Dermis microvascular lymphatic vessel endothelial cell (primary cell): Measurements from ENCODE around the gene CYGB. TPM values are rescaled to one million over a fixed set of nuclear protein-coding genes. Genes with fewer than 3 reads are reported as not detected.

Experiments used
- DNase-seq, 2 donors: peaks; one replicate each; pipeline versions ENCODE4 v3.0.0 to v3.0.0-alpha.2; 2010; ENCODE audit warnings: low read depth in 2 of 2
- total RNA-seq: library from RNA; depleted of rRNA; stranded (reverse); fragments of >200 nt; gene quantifications from 2 replicates; pipeline ENCODE4 v1.2.1, GENCODE V29; 2014

Gene CYGB
- 1.8 and 2.5 TPM in 2 replicates for total RNA-seq

DNA sequence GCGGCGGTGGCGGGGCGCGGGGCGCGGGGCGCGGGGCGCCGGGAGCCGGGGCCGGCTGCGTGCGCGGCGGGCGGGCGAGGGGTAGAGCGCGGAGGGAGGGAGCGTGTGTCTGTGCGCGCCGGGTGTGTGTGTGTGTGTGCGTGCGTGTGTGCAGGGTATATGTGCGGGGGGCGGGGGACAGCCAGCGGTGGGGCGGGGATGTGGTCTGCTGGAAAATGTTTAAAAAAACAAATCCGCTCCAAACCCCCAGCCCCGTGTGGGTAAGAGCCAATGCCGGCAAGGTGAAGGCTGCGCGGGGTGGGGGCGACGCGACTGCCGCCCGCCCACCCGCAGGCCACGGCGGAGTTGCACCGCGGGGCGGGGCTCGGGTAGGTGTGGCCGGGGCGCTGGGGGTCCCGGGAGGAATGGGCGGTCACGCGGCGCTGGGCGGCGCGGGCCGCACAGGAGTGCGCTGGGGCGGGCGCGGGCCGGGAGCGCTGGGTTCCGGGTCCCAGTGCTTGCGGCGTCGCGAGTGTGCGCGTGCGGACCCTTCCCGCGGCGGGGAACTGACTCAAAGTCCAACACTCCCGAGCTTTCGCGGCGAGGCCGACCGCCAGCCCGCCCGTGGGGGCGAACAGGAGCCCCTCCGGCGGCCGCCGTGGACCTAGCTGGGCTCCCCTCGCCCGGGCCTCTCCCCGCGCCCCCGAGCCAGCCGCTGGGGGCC lies at the start of gene CYGB:
CYGB (minus strand) TSS at position 132 of the 703 bp plus-strand sequence. CDS start 167 bp downstream, outside the sequence.
- DNase-seq, result peak in 1 of 2 donors; percentile 33

DNA sequence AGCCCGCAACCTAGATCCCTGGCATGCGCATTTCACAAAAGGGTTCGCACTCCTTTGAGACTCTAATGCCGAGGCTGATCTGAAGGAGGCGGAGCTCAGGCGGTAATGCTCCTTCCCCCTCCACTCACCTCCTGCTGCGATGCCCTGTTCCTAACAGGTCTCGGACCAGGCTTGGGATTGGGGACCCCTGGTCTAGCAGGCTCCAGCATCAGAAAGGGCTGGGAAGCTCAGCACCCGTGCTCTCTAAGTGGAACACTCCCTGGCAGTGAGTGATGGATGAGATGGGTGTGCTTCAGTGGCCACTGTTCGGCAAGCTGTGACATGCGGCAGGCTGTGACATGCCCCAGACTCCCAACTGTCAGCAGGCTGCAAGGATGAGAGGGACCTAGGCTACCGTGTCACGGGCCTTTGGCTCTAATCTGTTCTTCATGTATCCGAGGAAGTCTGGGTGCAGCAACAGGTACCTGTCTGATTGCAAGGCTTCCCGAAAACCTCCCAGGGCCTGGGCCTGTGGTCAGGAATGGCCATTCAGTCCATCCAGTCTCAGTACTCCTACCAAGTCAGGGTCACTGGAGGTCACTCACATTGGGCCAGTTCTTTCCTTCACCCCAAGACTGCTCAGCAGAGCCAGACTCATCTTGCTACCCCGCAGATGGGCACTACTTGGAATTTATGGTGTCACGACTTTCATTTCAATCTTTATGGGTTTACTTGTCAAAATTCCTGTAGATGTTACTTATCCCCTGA lies 49.4 kb upstream of the CYGB start:
- DNase-seq, result no peak

DNA sequence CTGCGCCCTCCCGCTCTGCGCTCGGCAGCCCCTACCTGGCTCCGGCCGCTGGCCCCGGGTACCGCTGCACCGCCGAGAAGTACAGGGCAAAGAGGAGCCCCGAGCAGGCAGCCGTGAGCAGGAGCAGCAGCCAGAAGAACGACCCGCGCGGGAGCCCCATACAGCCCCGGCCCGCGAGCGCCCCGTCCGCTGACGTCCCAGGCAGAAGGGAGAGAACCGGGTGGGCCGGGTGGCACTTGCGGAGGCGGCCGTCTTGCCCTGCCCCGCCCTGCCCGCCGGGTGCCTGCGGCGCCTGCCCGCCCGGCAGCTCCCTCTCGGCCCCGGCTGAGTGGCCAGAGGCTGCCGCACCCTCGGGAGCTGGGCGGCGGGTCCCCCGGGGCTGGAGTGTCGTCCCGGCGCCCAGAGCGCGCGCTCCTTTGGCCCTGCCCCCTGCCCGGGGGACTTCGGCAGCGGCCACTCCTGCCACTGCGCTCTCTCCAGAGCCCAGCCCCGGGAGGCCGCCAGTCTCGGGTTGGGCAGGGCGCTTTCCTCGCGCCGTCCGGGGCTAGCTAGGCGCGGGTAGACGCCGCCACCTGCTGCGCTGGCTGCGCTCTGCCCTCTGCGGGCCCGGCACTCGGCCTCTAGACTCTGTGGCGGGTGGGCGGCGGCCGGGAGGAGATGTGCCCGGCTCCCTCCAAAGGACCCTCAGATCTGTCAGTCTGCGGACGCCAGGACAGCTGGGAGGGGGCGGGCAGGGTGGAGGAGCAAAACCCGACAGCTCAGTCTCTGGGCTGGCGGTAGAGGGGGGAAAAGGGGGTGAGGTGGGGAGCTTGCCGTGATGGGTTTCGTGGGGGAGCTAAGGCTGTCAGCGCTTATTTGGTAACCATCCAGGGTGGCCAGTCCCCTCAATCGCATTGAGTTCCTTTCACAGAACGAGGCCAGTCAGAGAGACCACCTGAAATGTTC lies 48.4 kb upstream of the CYGB start, which contains the start of gene ST6GALNAC2:
ST6GALNAC2 (minus strand) TSS at position 212 of the 945 bp plus-strand sequence; CDS start at position 160, 52 bp downstream.
- peak in 1 of 2 donors; percentile 64 for DNase-seq

DNA sequence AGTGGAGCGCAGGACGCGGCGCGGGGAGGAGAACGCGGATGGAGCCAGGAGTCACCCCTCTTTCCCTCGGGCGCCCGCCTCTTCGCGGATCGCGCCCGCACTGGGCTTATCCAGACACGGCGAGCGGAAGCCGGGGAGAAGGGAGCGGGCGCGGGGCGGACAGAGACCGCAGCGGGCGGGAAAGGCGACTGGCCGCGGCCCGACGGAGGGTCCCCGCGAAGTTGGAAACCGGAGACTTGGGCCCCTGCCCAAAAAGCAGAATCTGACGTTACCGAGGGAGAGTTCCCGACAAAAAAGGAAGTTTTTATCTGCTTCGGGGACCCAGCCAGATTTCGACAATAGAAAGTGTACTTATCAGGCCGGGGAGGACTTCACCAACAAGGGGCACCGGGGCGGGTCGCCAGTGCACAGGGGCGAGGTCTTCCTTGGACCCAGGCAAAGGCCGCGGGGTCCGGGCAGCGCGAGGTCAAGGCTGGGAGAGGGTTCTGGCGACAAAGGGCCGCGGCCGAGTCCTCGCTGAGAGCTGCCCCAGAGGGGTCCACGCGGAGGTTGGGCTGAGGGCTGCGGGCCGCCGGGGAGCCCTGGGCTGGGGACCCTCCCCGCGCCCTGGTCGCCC lies 47.6 kb upstream of the CYGB start:
- no peak for DNase-seq

DNA sequence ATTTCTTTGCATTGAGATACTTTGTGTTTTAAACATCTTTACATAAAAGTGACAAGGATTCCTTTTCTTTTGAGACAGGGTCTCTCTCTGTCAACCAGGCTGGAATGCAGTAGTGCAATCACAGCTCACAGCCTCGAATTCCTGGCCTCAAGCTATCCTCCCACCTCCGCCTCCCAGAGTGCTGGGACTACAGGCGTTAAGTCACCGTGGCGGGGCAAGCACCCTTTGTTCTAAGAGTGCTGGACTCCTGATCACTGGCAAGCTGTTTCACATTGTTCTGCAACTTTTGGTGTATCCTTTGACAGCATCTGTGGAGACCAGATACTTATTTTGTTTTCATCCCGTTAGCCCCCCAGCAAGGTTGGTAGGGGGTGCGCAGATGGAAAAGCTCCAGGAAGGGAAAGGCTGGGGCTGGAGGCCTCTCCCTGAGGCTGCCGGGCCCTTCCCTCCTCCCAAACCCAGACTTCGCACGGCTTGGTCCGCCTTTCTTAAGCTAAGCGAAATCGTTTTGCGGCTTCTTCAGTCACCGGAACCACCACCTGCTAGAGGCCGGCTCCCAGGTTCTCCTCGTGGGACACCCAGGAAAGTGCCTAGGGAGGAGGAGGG lies 47.0 kb upstream of the CYGB start:
- no peak for DNase-seq

DNA sequence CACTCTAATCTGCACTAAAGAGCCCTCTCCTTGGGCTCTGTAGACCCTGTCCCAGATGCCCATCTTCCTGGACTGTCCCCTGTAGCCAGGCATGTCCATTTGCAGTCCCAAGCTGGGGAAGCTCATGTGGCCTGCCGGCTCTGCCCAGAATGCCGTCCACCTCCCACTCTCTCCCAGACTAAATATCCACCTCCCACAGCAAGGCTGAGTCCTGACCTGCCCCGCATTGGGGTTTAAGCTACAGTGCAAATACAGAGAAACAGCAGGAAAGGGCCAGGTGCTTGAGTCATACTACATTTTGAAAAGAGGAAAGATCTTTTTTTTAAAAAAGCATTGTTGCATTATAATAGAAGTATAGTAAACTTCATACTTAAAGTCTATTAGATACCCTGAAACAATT lies 45.2 kb upstream of the CYGB start:
- no peak for DNase-seq

DNA sequence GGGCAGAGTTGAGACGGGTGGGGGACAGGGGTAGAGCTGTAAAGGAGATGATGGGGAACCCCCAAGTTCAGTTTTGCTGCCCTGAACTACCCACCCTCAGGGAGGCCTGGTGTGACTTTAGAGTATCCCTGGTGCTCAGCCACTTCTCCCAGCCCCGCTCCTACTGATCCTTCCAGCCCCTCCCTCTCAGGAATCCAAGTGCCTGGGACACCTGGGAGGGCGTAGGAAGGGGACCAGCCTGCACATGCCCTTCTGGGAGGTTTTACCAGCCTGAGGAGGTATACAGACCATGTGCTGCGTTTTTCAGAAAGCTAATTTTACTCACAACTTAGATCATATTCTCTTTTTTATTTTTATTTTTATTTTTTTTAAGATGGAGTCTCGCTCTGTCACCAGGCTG lies 44.0 kb upstream of the CYGB start:
- DNase-seq, result no peak

DNA sequence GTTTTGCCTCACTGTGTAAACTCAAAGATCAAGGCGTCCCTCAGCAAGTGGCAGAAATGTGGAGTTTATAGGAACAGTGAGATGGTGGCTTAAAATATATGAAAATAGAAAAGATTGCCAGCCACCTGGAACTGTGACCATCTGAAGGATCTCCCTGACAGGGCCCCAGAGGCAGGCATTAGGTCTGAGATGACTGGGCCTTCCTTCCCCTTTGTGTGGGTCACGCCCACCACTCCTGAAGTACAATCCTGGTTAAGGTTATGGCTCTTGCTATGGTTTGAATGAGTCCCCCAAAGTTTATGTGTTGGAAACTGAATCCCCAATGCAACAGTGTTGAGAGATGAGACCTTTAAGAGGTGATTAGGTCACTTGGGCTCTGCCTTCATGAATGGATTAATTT lies 41.8 kb upstream of the CYGB start:
- no peak for DNase-seq

DNA sequence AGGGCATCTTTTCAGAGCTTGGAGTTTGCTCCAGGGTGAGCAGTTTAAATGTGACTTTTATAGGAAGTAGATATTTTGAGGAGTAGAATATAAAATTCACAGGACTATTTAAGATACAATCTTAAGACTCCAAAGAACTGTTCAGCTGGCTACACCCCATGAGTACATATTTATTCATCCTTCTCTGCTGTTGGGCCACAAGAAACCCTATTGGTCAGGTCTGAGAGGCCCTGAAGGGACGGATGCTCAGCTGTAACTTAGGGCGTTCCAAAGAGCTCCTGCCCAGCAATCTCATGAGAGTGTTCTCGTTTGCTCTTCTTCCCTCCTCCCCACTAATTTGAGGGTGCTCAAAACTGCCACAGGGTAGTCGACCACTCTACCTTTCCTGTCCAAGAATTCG lies 40.9 kb upstream of the CYGB start:
- no peak for DNase-seq

DNA sequence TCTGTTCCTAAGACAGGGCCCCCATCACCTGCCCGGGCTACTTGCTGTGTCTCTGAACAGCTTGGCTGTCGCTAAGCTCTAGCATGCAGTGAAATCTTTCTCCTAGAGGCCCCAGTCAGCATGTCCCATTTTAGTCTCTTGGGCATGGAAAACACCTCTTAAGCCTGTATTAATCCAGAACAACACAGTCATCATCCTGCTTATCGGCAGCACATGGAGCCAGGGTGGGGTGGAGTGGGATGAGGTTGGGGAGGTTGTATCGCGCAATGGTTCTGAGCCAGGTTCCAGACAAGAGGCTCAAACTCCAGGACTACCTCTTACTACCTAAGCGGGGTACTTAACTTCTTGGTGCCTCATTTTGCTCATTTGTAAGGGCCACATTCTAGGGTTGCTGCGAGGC lies 40.4 kb upstream of the CYGB start:
- no peak for DNase-seq

DNA sequence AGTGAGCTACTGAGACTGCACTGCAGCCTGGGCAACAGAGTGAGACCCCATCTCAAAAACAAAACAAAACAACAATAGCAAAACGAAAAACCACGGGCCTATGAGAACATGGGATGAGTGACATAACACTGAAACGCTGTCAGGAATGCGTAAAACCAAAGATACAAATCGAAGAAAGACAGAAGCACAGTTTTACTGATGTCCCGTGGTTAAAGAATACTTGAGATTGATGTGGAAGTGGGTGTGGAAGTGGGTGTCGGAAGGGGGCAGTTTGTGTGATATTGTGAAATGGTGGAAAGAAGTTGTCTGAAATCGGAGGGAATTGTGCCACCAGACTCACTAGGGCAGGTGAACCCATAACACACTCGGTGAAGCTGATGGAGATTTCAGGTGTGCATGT lies 38.7 kb upstream of the CYGB start:
- no peak for DNase-seq

DNA sequence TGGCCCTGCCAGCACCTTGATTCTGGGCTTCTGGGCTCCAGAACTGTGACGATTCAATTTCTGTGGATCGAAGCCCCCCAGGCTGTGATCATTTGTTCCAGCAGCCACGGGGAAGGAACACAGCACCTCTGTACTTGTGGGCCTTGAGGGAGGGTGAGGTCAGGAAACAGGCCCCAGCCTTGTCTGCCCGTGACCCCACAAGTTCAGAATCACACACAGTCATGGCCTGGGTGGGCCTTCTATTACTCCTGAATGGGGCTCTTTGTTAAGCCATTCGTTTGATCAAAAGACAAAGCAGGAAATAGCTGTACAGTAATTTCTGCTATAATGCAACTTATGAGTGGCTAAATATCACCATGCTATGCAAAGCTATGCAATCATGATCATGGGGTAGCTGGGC lies 38.1 kb upstream of the CYGB start:
- DNase-seq, result no peak

DNA sequence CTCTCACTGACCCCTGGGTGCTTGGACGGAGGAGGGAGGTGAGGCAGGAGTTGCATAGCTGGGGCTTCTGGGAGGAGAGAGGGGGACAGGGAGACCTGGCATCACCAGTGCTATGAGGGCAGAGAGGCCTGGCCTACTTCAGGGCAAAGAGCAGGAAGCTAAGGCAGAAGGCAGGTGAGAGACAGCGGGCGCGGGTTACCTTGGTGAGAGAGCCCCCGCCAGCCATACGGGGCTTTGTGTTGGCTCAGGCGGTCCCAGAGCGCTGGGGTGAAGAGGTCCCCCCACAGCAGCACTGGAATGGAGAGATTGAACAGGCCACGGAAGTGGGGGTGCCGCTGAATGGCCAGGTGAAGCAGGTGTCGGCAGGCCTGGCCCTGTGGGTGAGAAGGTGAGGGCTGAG lies 36.7 kb upstream of the CYGB start:
- DNase-seq, result no peak

DNA sequence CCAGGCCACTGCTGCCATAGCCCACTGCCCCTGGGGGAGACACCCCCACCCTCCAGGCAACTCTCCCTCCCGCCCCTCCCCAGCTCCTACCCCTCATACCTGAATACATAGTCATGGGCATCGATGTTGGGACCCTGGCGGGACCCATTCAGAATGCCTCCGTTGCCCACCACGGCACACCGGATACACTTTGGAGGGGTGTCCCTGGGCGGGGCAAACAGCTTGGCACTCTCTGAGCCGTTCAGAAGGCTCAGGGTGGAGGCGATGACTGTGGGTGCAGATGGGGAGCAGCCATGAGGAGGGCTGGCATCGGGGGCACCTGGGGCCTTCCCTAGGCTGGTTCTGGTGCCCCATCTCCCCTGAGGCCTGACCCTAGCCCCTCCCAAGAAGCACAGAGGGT lies 35.6 kb upstream of the CYGB start:
- DNase-seq, result no peak

DNA sequence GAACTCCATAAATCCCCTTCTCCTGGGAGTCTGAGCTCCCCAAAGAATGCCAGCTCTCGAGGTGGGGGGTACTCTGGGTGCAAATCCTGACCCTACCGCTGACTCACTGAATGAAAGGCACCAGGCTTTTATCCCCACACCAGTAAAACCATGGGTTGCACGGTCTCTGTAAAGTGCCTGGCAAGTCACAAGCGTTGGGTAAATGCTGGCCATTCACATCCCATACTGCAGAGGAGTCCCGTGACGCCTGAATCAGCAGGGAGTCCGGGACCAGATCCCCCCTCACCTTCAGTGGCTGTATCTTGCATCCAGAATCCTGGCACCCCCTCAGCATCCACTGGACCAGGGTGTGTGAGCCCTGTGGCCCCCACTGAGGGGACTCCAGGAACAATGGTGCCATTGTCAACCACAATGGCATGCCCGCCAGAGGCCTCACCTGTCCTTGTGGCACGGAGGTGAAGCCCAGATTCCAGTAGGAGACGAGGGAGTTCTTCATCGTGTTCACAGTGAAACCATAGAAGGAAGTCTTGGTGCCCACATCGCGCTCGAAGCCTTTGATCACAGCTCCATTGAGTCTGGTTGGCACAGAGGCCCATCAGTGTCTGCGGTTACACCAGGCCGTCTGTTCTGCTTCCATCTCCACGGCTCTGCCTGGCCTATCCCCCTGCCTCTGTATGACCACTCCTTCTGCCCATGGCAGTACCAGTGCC lies 34.8 kb upstream of the CYGB start:
- no peak for DNase-seq

DNA sequence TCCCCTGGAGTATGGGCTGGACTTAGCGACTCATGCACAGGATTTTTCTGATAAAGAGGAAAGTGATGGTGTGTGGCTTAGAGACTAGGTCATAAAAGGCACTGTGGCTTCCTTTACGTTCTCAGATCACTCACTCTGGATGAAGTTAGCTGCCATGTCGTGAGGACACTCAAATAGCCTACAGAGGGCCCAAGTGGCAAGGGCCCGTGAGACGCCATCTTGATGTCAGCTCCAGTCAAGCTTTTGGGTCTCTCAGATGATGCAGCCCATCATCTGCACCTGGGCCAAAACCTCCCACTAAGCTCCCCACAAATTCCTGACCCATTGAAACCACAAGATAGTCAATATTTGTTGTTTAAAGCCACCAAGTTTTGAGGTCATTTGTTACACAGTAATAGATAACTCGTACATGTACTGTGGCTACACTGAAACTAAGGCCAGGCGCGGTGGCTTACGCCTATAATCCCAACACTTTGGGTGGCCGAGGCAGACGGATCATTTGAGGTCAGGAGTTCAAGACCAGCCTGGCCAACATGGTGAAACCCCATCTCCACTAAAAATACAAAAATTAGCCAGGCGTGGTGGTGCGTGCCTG lies 33.5 kb upstream of the CYGB start:
- no peak for DNase-seq

DNA sequence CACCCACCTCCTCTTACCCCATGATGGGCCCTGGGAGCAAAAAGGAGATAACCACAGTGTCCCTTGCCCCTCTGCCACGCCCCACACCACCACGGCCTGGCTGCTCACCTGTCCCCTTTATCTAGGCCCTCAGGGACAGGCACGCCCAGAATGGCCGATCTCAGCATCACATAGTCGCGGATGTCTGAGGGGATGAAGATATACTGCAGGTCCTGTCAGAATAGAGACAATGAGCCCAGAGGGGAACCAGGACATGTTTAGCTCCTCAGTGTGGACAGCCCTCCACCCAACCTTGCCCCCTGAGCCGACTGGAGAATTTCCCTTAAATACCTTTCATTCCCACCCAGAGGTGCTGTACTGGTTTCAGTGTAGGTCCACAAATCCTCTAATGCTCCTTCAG lies 32.9 kb upstream of the CYGB start:
- DNase-seq, result no peak

DNA sequence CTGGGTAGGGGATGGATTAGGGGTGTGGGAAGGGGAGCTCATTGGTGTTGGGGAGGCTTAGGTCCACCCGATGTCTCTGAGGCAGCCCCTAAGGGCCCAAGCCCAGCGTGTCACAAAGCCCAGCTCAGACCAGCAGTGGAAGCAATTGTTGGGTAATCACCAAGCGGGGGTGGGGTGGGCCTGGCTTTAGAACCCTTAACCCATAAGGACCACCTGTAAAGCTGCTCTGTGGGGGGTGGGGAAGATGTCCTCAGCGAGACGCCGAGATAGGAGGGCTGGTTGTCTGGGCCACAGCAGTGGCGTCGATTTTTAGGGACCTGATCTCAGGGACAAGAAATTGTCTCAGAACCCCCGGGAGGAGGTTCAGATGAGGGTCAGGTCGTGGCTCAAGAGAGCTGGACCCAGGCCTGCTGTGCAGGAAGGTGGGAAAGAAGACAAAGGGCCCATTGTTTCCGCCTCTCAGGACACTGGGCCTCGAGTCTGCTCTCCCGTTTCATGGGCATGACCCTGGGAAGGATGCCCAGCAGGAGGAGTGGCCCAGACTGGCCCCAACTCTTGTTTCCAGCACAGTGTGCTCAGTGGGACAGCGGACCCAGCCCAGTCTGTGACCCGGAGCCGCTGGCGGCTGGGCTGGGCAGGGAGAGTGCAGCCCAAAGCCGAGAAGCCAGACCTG lies 32.2 kb upstream of the CYGB start:
- DNase-seq, result no peak

DNA sequence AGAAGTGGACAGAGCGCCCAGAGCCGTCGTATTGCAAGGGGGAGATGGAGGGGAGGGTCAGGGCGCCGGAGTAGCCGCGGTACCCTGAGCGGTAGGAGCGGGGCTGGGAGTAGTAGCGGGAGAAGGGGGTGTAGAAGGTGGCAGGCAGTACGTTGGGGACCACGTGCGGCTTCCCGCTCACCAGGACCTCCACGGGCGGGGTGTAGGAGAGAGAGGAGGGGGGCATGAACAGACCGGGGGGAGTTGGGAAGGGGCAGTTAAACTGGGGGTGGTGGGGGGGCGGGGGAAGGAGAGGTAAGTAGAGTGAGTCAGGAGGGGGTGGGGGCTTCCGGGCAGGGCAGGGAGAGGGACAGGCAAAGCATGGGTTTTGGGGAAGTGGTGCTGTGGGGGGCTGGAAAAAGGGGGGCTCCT lies 31.3 kb upstream of the CYGB start:
- no peak for DNase-seq
